GM12878 (cell line): ENCODE measurements around the gene ATP2A2. TPM values are rescaled to one million over a fixed set of nuclear protein-coding genes. Genes with fewer than 3 reads are reported as not detected.

ENCODE experiments used
- ATAC-seq: fragments of 200-7000 bp; cut with Tn5 transposase; 3 replicates; pipeline ENCODE4 v1.9.1; 2020; ENCODE audit warnings: mild to moderate bottlenecking, moderate library complexity
- BruUV-seq: library from RNA; stranded (reverse); fragments of 400-500 nt; replicated peaks from 2 replicates; lab custom pipeline; 2021; lab: Mats Ljungman, UMichigan
- CTCF ChIA-PET: fragments of 300-600 bp; sonication (Branson Sonifier 250); formaldehyde crosslinking; extraction: SDS; loops from one replicate; lab custom pipeline; 2021; ENCODE audit warnings: inconsistent platforms; lab: Yijun Ruan, JAX
- POLR2A ChIA-PET: fragments of 350-600 bp; formaldehyde crosslinking; extraction: SDS; loops from one replicate; lab custom pipeline; 2021; ENCODE audit warnings: inconsistent platforms; lab: Charles Lee
- RAD21 ChIA-PET: fragments of 300-600 bp; sonication (Branson Sonifier 250); formaldehyde crosslinking; loops from one replicate; lab custom pipeline; 2023; ENCODE audit warnings: antibody characterized with exemption; ENCODE audit not compliant: unreplicated experiment; lab: Charles Lee
- SMC1A ChIA-PET: fragments of 300-600 bp; sonication (Branson Sonifier 250); formaldehyde crosslinking; loops from one replicate; lab custom pipeline; 2023; ENCODE audit not compliant: unreplicated experiment, uncharacterized antibody; lab: Charles Lee
- DNase-seq: peaks from one replicate; pipeline ENCODE4 v3.0.0-alpha.2; 2011; ENCODE audit warnings: low read depth, low spot score
- FAIRE-seq: peaks from 3 replicates; lab custom pipeline; 2011; peaks lifted over from hg19 to GRCh38; lab: Jason Lieb, UNC
- H2AFZ ChIP-seq: 2 replicates; pipeline ENCODE4 v1.6.0; 2011; ENCODE audit warnings: low read depth, low read length, control low read depth; ENCODE audit not compliant: control insufficient read depth
- H3K27ac ChIP-seq: 2 replicates; pipeline ENCODE4 v1.5.1; 2011; ENCODE audit warnings: control low read depth; ENCODE audit not compliant: control insufficient read depth, insufficient read depth
- H3K27me3 ChIP-seq, 2 experiments: replicated peaks in 1 of 2; 2 replicates each; pipeline versions ENCODE4 v1.6.0 to v1.6.1; 2011; ENCODE audit warnings: low read length in 1 of 2; ENCODE audit not compliant: control insufficient read depth in 2 of 2, insufficient read depth in 2 of 2
- H3K36me3 ChIP-seq, 2 experiments: 2 replicates each; pipeline ENCODE4 v1.5.1; 2011; ENCODE audit warnings: low read length in 1 of 2; ENCODE audit not compliant: control insufficient read depth in 2 of 2, insufficient read depth in 2 of 2
- H3K4me1 ChIP-seq: 2 replicates; pipeline ENCODE4 v1.6.1; 2011; ENCODE audit warnings: mild to moderate bottlenecking, low read length, moderate library complexity, mixed read lengths; ENCODE audit not compliant: control insufficient read depth, insufficient read depth
- H3K4me2 ChIP-seq: 2 replicates; pipeline ENCODE4 v1.6.0; 2011; ENCODE audit warnings: control low read depth; ENCODE audit not compliant: control insufficient read depth, insufficient read depth
- H3K4me3 ChIP-seq: fragments of 200-600 bp; sonication (generic); 2 replicates; pipeline ENCODE4 v1.5.1; 2016
- H3K79me2 ChIP-seq: 2 replicates; pipeline ENCODE4 v1.6.0; 2011; ENCODE audit warnings: low read length; ENCODE audit not compliant: control insufficient read depth, insufficient read depth
- H3K9ac ChIP-seq: 2 replicates; pipeline ENCODE4 v1.8.0; 2011; ENCODE audit warnings: low read length, control low read depth, mixed read lengths; ENCODE audit not compliant: control insufficient read depth, insufficient read depth
- H3K9me3 ChIP-seq: replicated peaks from 3 replicates; pipeline ENCODE4 v1.5.1; 2011; ENCODE audit warnings: mild to moderate bottlenecking, low read length; ENCODE audit not compliant: control insufficient read depth, insufficient read depth
- H4K20me1 ChIP-seq: 2 replicates; pipeline ENCODE4 v1.6.0; 2011; ENCODE audit not compliant: control insufficient read depth, insufficient read depth
- ATF7 ChIP-seq: fragments of 450-650 bp; IDR thresholded peaks from 2 replicates; pipeline ENCODE4 v1.6.1; 2016; ENCODE audit warnings: low read depth, mild to moderate bottlenecking
- BHLHE40 ChIP-seq, 2 experiments: fragments of 450-650 bp in 1 of 2; IDR thresholded peaks; 2 replicates each; pipeline ENCODE4 v1.6.1; 2011 to 2017; ENCODE audit warnings: low read depth in 2 of 2, borderline replicate concordance in 1 of 2, improper control_type of control experiment in 1 of 2, low read length in 1 of 2, mild to moderate bottlenecking in 1 of 2
- EP300 ChIP-seq, 2 experiments: fragments of 150-350 bp in 1 of 2; IDR thresholded peaks; 2 replicates each; pipeline ENCODE4 v1.6.1; 2011 to 2012; ENCODE audit warnings: low read depth in 2 of 2, low read length in 2 of 2, borderline replicate concordance in 1 of 2, improper control_type of control experiment in 1 of 2, inconsistent platforms in 1 of 2; ENCODE audit not compliant: control insufficient read depth in 1 of 2
- PAX5 ChIP-seq: IDR thresholded peaks from 2 replicates; pipeline ENCODE4 v1.6.1; 2011; ENCODE audit warnings: low read depth, low read length, borderline replicate concordance
- PML ChIP-seq: IDR thresholded peaks from 2 replicates; pipeline ENCODE4 v1.6.1; 2012; ENCODE audit warnings: low read length, inconsistent platforms
- RELB ChIP-seq: fragments of 450-650 bp; IDR thresholded peaks from 2 replicates; pipeline ENCODE4 v1.6.1; 2017; ENCODE audit warnings: low read depth, mild to moderate bottlenecking, moderate library complexity
- SKIL ChIP-seq: fragments of 450-650 bp; IDR thresholded peaks from 2 replicates; pipeline ENCODE4 v1.6.1; 2017; ENCODE audit warnings: mild to moderate bottlenecking, low read depth, inconsistent platforms; ENCODE audit not compliant: poor library complexity, severe bottlenecking
- ZBTB40 ChIP-seq: fragments of 450-650 bp; IDR thresholded peaks from 2 replicates; pipeline ENCODE4 v1.6.1; 2016; ENCODE audit warnings: mild to moderate bottlenecking, moderate library complexity, borderline replicate concordance
- ZNF592 ChIP-seq: fragments of 450-650 bp; IDR thresholded peaks from 2 replicates; pipeline ENCODE4 v1.6.1; 2017; ENCODE audit warnings: mild to moderate bottlenecking, moderate library complexity
- WGBS: methylation state at CpG from one replicate; pipeline ENCODE4 v1.1.6; 2016; ENCODE audit warnings: low lambda C conversion rate; ENCODE audit not compliant: insufficient replicate concordance, insufficient coverage; ENCODE audit errors: missing lambda C conversion rate; 5-methylcytosine and 5-hydroxymethylcytosine counted together
- in situ Hi-C: fragments of 300-500 bp; cut with MboI; formaldehyde crosslinking; loops from 9 replicates; pipeline ENCODE4 v1.14.3; 2018; ENCODE audit warnings: mixed read lengths
- intact Hi-C: fragments of 100-400 bp; cut with micrococcal nuclease; formaldehyde crosslinking; loops from one replicate; pipeline ENCODE4 v1.14.2; 2022; ENCODE audit not compliant: unreplicated experiment
- polyA plus RNA-seq, 11 experiments: library from polyadenylated mRNA; depleted of rRNA in 4 of 11; unstranded in 6 of 11; stranded (reverse) in 5 of 11; fragments of >200 nt; fragmentation: Nextera tagmentation in 4 of 11; fragmentation: Illumina TruSeq in 1 of 11; extraction: Ambion mirVana in 4 of 11; extraction: Trizol in 1 of 11; gene quantifications; 1 replicate in 1 of 11; 2 replicates in 10 of 11; pipeline versions ENCODE4 v1.2.1 to v1.2.3, GENCODE V29; 2011 to 2016; ENCODE audit warnings: inconsistent platforms in 2 of 11, missing spikeins in 2 of 11, low read depth in 1 of 11
- total RNA-seq, 4 experiments: library from RNA; depleted of rRNA in 3 of 4; stranded (reverse); fragments of >200 nt in 3 of 4; fragmentation: Illumina TruSeq in 1 of 4; extraction: Trizol in 1 of 4; gene quantifications; 2 replicates each; pipeline versions ENCODE4 v1.2.1 to v1.2.3, GENCODE V29; 2013 to 2021

Gene ATP2A2
- total and polyA plus RNA-seq, 10 of the 15 experiments (the other 5 are each of a cell fraction or from before 2014, with no cell fraction given): 3.7 to 133 (median 34.4) TPM

- TF ChIP-seq ZNF592: no peak
- no peak for TF ChIP-seq RELB
- no peak for TF ChIP-seq PAX5
- no peak for TF ChIP-seq ATF7
- TF ChIP-seq PML: no peak
Measured at GRCh38 chr12:110310763-110311162, 29.7 kb downstream of the ATP2A2 start (continued).

GRCh38 chr12:110311903-110312302, 30.9 kb downstream of the ATP2A2 start:
- intact Hi-C loops (no loop called here), in situ Hi-C loops (no loop called here)
- no peaks in the 10 kb centered on the region for H3K9me3 ChIP-seq
- peaks cover 18% of the 10 kb centered on the region for H3K4me1 ChIP-seq
- peaks cover 5 to 29% of the 10 kb centered on the region in 2 experiments for H3K36me3 ChIP-seq
- DNase-seq (no peak), ATAC-seq (no peak), FAIRE-seq (no peak)
- H3K27ac ChIP-seq: no peak overlapping the region
- CTCF ChIA-PET: interaction anchor here (1.3 to 1.4 kb wide), 2 partner anchors 16 to 120 kb away, joined by 3 read pairs; no protein-coding TSS in a partner anchor
- WGBS: 95% methylated on average over 6 of the region's 6 CpGs
- peaks cover 82% of the 10 kb centered on the region for H3K79me2 ChIP-seq
- H4K20me1 ChIP-seq: no peaks in the 10 kb centered on the region; the same call in 1 of the 2 replicates
- H3K27me3 ChIP-seq: no peaks in the 10 kb centered on the region
- no TSS peak for BruUV-seq
- H2AFZ ChIP-seq: no peak overlapping the region
- H3K4me3 ChIP-seq: no peak overlapping the region
- POLR2A ChIA-PET: interaction anchor here (0.5 to 1.5 kb wide), 5 partner anchors 9 to 198 kb away, joined by 3 to 7 read pairs (median 4); no protein-coding TSS in a partner anchor
- H3K4me2 ChIP-seq: no peak overlapping the region
- RAD21 ChIA-PET: no interaction called here
- H3K9ac ChIP-seq: no peak overlapping the region
- SMC1A ChIA-PET: interaction anchor here (0.7 to 1.6 kb wide), 7 partner anchors 10 to 1475 kb away, joined by 3 to 5 read pairs (median 3); no protein-coding TSS in a partner anchor
- TF ChIP-seq SKIL (no peak), ZBTB40 (no peak), EP300 (IDR thresholded peaks at IDR 0.05; ENCODE audit: borderline replicate concordance in 1 of 2, control insufficient read depth in 1 of 2, low read depth in 2 of 2, low read length in 2 of 2) (no peak), BHLHE40 (IDR thresholded peaks at IDR 0.05; ENCODE audit: borderline replicate concordance in 1 of 2, low read depth in 2 of 2, low read length in 1 of 2) (no peak)
